GM20000 (cell line): ENCODE results near the gene PTCH1.

Source experiments
- DNase-seq: peaks from one replicate; pipeline ENCODE4 v3.0.0; 2012; ENCODE audit warnings: low spot score
- TF ChIP-seq, protein P1 (sequence below): IDR thresholded peaks from 2 replicates; pipeline ENCODE4 v1.5.1; 2012; ENCODE audit warnings: mild to moderate bottlenecking, control low read depth; ENCODE audit errors: extremely low read depth, missing control alignments

The PTCH1 gene

DNA sequence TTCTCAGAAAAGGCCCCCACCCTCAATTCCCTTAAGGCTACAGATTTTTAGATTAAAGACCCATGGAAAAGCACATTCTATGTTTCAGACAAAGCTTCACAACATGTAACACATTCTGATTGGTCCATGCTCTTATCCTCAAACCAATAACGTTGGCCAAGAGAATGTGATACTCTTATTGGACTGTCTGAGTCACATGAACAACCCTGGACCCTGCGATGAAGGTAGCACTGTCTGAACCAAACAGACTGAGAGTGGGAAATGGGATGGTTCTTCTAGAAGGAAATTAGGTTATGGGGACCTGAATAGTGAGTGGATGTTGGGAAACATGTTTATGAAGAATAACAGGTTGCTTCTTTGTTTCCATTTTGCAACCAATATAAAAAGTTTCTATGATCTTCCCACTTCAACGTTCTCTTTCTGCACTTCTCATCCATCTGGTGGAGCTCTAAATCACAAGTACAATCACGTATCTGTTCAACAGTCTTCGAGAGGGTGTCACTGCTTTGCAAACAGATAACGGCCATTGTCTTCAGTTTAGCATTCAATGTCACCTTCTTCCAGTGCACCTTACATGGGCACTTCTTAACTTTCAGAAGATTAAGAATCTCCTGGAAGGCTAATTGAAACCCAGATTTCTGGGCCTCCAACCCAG lies 81.6 kb downstream of the PTCH1 start:
- DNase-seq = no peak
- TF ChIP-seq, protein P1, sequence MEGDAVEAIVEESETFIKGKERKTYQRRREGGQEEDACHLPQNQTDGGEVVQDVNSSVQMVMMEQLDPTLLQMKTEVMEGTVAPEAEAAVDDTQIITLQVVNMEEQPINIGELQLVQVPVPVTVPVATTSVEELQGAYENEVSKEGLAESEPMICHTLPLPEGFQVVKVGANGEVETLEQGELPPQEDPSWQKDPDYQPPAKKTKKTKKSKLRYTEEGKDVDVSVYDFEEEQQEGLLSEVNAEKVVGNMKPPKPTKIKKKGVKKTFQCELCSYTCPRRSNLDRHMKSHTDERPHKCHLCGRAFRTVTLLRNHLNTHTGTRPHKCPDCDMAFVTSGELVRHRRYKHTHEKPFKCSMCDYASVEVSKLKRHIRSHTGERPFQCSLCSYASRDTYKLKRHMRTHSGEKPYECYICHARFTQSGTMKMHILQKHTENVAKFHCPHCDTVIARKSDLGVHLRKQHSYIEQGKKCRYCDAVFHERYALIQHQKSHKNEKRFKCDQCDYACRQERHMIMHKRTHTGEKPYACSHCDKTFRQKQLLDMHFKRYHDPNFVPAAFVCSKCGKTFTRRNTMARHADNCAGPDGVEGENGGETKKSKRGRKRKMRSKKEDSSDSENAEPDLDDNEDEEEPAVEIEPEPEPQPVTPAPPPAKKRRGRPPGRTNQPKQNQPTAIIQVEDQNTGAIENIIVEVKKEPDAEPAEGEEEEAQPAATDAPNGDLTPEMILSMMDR = no peak

DNA sequence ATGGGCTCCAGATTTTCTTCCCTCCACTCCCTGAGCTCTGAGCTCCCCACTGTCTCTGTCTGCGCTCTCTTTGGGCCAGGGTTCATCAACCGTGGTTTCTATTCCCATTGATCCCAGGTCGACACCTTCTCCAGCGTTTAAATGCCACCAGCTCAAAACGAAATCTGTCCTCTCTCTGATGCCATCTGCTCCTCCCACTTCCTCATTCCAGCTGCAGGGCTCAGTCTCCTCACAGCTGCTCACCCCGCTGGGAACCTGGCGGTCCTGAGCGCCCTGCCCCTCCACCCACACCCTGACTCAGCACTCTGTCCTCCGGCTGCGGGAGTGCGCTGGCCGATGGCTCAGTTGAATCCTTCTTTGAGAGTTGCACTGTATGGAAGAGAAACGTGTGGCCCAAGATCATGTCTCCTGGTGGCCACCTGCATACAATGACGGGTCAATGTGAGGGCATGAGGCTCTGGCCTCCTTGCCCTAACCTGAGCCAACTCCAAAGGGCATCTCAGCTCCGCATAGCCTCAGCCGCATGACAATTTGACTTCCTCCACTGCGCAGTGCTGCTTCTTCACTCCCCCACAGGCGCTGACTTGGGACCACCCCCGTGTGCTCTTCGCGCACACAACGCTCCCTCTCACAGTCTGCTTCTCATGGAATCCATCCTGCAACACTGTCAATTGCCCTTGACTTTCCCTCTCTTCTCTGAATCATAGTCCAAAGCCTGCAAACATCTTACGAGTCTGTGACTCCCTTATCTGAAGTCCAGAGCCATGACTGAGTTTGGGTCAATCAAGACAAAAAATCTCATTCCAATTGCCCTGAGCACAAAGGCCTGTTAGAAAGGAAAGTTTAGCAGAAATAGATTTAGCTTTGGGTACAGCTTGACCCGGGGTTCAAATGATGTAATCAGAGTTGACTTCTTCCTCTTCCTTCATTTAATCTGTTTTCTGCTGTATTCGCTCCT lies 82.4 kb downstream of the PTCH1 start:
- no peak for DNase-seq
- TF ChIP-seq, protein P1 = no peak

DNA sequence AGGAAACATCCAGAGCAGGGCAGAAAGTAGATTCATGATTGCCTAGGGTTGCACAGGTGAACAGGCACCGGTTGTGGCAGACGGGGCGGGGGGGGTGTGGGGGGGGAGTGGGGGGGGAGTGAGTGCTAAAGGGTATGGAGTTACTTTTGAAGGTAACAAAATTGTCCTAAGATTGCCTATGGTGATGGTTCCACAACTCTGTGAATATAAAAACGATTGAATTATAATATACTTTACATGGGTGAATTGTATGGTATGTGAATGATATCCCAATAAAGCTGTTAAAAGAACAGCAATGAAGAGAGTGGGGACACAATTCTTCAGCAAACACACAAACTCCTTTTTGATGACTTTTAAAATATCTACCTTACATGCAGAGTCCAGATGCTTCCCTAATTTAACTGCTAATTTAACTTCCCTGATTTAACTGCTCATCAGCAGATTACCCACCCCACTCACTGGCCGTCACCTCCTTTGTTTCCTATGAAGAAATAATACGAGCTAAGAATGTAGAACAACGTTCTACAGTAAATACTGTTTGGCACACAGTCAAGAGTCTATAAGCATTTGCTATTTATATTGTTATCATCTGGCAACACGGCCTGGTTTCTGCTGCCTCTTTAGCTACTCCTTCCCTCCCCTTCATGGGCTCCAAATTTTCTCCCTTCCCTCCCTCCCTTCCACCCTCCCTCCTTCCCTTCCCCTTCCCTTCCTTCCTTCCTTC lies 83.5 kb downstream of the PTCH1 start:
- TF ChIP-seq, protein P1 = no peak
- no peak for DNase-seq

DNA sequence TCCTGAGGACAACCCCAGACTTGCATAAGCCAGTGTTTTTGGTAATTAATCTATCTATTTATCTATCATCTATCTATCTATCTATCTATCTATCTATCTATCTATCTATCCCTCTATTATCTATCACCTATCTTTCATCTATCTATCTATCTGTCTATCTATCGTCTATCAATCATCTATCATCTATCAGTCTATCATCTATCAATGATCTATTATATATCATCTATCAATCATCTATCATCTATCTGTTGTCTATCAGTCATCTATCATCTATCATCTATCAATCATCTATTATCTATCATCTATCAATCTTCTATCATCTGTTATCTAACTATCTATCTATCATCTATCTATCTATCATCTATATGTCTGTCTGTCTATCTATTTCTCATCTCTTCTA lies 85.5 kb downstream of the PTCH1 start:
- TF ChIP-seq, protein P1 = no peak
- DNase-seq = no peak

DNA sequence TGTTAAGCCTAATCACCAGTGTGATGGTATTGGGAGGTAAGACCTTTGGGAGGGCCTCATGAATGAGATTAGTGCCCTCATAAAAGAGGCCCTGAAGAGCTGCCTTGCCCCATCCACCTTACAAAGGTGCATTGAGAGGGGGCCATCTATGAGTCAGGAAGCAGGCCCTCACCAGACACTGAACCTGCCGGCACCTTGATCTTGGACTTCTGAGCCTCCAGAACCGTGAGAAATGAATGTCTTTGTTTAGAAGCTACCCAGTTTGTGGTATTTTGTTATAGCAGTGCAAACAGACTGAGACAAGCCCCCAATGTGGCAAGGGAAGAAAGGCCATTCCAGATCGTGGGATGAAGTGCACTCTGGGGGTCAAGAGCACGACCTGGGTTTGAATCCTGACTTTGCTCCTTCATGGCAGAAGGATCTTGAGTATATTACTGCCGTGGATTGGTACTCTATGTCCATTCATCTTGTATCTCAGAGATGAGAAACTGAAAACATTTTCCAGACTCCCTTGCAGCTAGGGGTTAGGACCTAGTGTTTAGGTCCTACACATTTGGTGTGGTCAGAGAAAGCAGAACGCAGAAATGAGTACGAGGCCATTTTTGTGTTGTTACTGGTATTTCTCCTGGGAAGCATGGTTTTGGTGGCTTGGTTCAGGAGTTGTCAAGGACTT lies 86.7 kb downstream of the PTCH1 start:
- no peak for DNase-seq
- TF ChIP-seq, protein P1 = no peak

DNA sequence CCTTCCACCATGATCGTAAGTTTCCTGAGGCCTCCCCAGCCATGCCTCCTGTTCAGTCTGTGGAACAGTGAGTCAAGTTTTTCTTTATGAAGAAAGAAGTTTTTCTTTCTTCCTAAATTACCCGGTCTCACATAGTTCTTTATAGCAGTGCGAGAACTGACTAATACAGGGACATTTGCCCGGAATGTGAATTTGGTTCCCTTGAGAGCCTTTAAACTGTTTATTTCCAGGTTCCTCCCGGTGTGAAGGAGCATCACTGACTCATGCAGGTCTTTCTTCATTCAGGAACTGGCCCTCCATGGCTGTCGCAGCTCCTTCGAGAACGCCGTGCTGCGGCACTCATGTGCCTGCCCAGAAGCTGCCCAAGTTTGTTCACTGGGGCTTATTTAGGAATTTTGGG lies 87.7 kb downstream of the PTCH1 start:
- TF ChIP-seq, protein P1 = no peak
- DNase-seq = no peak
